Breast epithelium (tissue), 4 donors: Measurements from ENCODE around the gene NRIP3. TPM values are rescaled to one million over a fixed set of nuclear protein-coding genes. Genes with fewer than 3 reads are reported as not detected.

Experiments
- DNase-seq, 2 donors: peaks; one replicate each; pipeline ENCODE4 v3.0.0-alpha.2; 2019; ENCODE audit warnings: low spot score in 2 of 2
- H3K27ac ChIP-seq, 2 donors: fragments of 200-600 bp; sonication (generic) in 1 of 2; one replicate each; pipeline ENCODE4 v1.5.1; 2016 to 2019; ENCODE audit warnings: mild to moderate bottlenecking in 1 of 2
- H3K27me3 ChIP-seq, 2 donors: fragments of 200-600 bp; sonication (generic) in 1 of 2; one replicate each; pipeline versions ENCODE4 v1.5.1 to v1.6.0; 2017 to 2019; ENCODE audit warnings: control low read depth in 1 of 2, mild to moderate bottlenecking in 1 of 2
- H3K36me3 ChIP-seq: fragments of 200-600 bp; one replicate; pipeline ENCODE4 v1.5.1; 2019
- H3K4me1 ChIP-seq, 2 donors: fragments of 200-600 bp; sonication (generic); one replicate each; pipeline ENCODE4 v1.5.1; 2016 to 2019; ENCODE audit warnings: control low read depth in 1 of 2
- H3K4me3 ChIP-seq, 3 donors: fragments of 200-600 bp; sonication (generic); 1 replicate in 2 of 3; 2 replicates in 1 of 3; pipeline ENCODE4 v1.5.1; 2016 to 2019; ENCODE audit warnings: mild to moderate bottlenecking in 3 of 3, moderate library complexity in 2 of 3
- H3K9me3 ChIP-seq, 2 donors: fragments of 200-600 bp; sonication (generic) in 1 of 2; one replicate each; pipeline ENCODE4 v1.5.1; 2016 to 2019; ENCODE audit warnings: control low read depth in 1 of 2
- POLR2A ChIP-seq: fragments of 450-650 bp; IDR thresholded peaks from one replicate; pipeline ENCODE4 v1.6.1; 2016; ENCODE audit warnings: antibody characterized with exemption, mild to moderate bottlenecking, moderate library complexity
- POLR2AphosphoS5 ChIP-seq, 3 donors: sonication (generic); formaldehyde crosslinking; IDR thresholded peaks; one replicate each; pipeline ENCODE4 v1.6.1; 2017; ENCODE audit warnings: antibody characterized with exemption in 3 of 3
- intact Hi-C: fragments of 100-400 bp; cut with DNase I; formaldehyde crosslinking; loops from one replicate; pipeline ENCODE4 v1.15.1; 2023; ENCODE audit warnings: low total_unique reads
- total RNA-seq, 3 donors: library from RNA; depleted of rRNA; stranded (reverse); fragments of >200 nt; gene quantifications; one replicate each; pipeline ENCODE4 v1.1.0, GENCODE V29; 2016
- TF ChIP-seq, protein P1 (sequence below), 3 donors: fragments of 450-650 bp; IDR thresholded peaks; one replicate each; pipeline ENCODE4 v1.5.1; 2016 to 2017; ENCODE audit warnings: antibody characterized with exemption in 3 of 3, mild to moderate bottlenecking in 3 of 3, moderate library complexity in 3 of 3

NRIP3 gene
- total RNA-seq, 3 donors from 2014 or later: 0.96 to 14.5 (median 3.6) TPM

DNA sequence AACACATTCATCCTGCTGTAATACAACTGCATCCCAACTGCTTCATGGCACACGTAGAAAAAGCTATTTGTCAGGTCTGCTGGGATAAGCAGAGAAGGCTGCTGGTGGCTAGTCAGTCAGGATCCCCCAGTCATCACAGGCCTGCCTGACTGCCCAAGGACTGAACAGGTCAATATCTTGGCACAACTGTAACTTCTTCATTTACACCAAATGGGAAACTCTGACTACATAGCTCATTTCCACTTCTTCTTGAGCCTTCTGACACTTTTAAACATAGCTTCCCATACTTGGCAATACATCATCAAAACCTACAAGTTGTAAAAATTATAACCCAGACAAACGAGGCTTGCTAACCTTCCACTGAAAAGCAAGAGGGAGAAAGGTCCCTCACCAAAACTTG is 42.4 kb downstream of the NRIP3 start:
- intact Hi-C loops: loop anchor here (10.0 kb wide), 1 partner anchor 287 kb away; no protein-coding TSS in a partner anchor
- H3K36me3 ChIP-seq: no peaks in the 10 kb centered on the region
- no peak overlapping the region for H3K27ac ChIP-seq
- H3K4me3 ChIP-seq: no peak overlapping the region
- TF ChIP-seq POLR2AphosphoS5 (IDR thresholded peaks at IDR 0.05): no peak
- TF ChIP-seq, protein P1, sequence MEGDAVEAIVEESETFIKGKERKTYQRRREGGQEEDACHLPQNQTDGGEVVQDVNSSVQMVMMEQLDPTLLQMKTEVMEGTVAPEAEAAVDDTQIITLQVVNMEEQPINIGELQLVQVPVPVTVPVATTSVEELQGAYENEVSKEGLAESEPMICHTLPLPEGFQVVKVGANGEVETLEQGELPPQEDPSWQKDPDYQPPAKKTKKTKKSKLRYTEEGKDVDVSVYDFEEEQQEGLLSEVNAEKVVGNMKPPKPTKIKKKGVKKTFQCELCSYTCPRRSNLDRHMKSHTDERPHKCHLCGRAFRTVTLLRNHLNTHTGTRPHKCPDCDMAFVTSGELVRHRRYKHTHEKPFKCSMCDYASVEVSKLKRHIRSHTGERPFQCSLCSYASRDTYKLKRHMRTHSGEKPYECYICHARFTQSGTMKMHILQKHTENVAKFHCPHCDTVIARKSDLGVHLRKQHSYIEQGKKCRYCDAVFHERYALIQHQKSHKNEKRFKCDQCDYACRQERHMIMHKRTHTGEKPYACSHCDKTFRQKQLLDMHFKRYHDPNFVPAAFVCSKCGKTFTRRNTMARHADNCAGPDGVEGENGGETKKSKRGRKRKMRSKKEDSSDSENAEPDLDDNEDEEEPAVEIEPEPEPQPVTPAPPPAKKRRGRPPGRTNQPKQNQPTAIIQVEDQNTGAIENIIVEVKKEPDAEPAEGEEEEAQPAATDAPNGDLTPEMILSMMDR (IDR thresholded peaks at IDR 0.05): no peak
- no peak for TF ChIP-seq POLR2A
- H3K27me3 ChIP-seq: no peaks in the 10 kb centered on the region
- H3K9me3 ChIP-seq: no peaks in the 10 kb centered on the region
- no peak for DNase-seq
- H3K4me1 ChIP-seq: peaks cover 4 to 19% of the 10 kb centered on the region in 2 donors

DNA sequence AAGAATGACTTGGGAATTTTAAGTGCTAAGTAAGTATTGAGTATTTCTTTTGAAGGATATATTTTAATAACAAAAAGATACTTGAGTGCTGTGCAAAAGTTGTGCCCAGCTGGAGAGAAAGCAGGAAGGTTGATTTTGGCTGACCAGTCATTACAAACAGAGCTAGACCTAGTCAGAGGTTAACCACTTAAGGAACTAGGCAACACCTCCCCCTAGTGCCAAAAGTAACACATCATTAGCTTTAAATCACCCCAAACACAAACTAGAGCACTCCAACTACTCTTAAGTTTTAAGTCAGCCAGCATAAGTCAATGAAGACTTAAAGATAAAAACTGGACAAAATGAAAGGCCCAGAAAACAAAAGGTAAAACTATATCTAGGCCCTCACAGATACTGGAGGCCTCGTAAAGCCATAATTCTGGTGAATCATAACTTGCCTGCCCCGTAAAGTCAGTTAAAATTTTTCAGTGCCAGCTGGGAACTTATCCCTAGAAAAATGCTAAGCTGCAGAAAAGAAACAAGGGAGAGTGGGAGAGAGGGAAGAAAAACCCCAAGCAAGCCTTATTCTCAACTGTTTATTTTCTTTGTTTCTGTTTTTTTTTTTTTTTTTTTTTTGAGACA is 44.1 kb downstream of the NRIP3 start:
- Histone ChIP-seq H3K36me3 (no peaks in the 10 kb centered on the region), H3K27ac (peak overlapping the region; percentile 14 to 21), H3K9me3 (no peaks in the 10 kb centered on the region), H3K27me3 (no peaks in the 10 kb centered on the region), H3K4me1 (peaks cover 4 to 16% of the 10 kb centered on the region in 2 donors), H3K4me3 (peak overlapping the region in 1 of 3 donors; percentile 16)
- TF ChIP-seq, protein P1 (IDR thresholded peaks at IDR 0.05): peak; percentile 32 to 61 (median 57)
- TF ChIP-seq POLR2AphosphoS5 (IDR thresholded peaks at IDR 0.05) (no peak), POLR2A (no peak)
- intact Hi-C loops: loop anchor here (10.0 kb wide), 1 partner anchor 285 kb away; no protein-coding TSS in a partner anchor
- no peak for DNase-seq

DNA sequence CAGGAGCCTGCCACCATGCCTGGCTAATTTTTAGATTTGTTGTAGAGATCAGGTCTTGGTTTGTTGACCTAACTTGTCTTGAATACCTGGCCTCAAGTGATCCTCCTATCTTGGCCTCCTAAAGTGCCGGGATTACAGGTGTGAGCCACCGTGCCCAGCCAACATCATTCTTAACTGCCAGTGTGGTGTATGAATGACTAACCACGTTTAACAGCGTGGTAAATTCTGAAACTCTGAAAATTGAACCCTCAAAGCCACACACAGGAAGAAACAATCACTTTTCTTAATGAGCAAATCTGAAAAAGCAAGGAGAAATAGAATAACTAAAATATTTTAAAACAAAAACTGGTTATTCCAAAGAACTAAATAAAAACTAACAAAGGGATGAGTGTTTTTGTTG is 46.9 kb downstream of the NRIP3 start:
- Histone ChIP-seq H3K4me1 (peaks cover 4 to 8% of the 10 kb centered on the region in 2 donors), H3K9me3 (no peaks in the 10 kb centered on the region), H3K27ac (no peak overlapping the region), H3K36me3 (no peaks in the 10 kb centered on the region), H3K4me3 (no peak overlapping the region), H3K27me3 (no peaks in the 10 kb centered on the region)
- no peak for TF ChIP-seq POLR2AphosphoS5 (IDR thresholded peaks at IDR 0.05)
- TF ChIP-seq POLR2A: no peak
- TF ChIP-seq, protein P1 (IDR thresholded peaks at IDR 0.05): no peak
- DNase-seq: no peak
- intact Hi-C loops: no loop called here

DNA sequence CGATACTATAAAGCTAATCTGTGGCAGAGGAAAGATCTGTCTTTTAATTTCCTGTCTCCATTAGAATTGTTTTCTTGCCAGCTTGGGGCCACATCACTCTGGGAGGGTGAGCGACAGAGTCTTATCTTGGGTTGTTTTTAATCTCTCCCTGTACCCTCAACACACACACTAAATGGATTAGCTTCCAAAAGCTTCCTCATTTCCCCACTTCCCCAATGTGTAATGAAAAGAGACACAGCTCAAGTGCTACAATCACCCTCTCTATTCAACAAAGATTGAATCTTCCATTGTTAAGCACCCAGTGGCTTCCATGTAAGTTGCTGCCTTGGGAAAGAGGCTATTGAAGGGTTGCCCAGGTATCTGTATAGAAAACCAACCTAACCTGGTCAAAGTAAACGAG is 54.9 kb downstream of the NRIP3 start:
- no peaks in the 10 kb centered on the region for H3K4me1 ChIP-seq
- no peaks in the 10 kb centered on the region for H3K27me3 ChIP-seq
- TF ChIP-seq POLR2AphosphoS5 (IDR thresholded peaks at IDR 0.05) (no peak), POLR2A (no peak)
- TF ChIP-seq, protein P1 (IDR thresholded peaks at IDR 0.05): no peak
- H3K36me3 ChIP-seq: peaks cover 7% of the 10 kb centered on the region
- intact Hi-C loops: no loop called here
- H3K9me3 ChIP-seq: no peaks in the 10 kb centered on the region
- H3K4me3 ChIP-seq: no peak overlapping the region
- no peak for DNase-seq
- no peak overlapping the region for H3K27ac ChIP-seq

DNA sequence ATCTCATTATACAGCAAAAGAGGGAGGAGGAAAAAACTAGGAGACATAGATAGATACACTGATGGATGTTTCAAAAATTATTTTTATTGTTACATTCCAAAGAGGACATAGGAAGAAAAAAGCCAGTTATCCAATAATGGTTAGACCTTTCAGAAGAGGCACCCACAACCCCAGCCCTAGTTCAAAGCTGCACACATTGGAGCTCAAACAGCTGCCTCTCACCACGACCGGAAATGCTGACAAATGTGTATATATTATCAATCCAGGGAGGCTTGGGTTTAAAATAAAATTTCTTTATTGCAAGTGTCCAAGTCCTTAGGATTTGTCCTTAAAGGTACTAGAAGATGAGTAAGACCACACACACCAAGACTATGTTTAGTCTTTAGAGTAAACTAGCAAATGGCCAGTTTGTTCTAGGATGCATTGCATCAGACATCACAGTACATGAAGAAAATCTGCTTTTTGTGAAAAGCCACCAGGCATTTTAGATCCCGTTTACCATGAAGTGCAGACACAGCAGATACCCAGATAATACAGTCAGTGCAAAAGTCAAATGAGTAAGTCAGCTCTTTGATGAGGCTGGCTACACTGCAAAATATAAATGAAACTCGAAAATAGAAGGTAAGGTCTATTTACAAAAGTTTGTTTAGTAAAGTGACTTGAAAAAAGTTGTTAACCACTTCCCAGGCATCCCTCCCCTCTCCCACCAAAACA is 56.4 kb downstream of the NRIP3 start:
- no peak overlapping the region for H3K4me3 ChIP-seq
- H3K9me3 ChIP-seq: no peaks in the 10 kb centered on the region
- H3K36me3 ChIP-seq: peaks cover 7% of the 10 kb centered on the region
- TF ChIP-seq, protein P1 (IDR thresholded peaks at IDR 0.05): no peak
- no peak for TF ChIP-seq POLR2A
- TF ChIP-seq POLR2AphosphoS5 (IDR thresholded peaks at IDR 0.05): no peak
- intact Hi-C loops: no loop called here
- H3K27me3 ChIP-seq: no peaks in the 10 kb centered on the region
- no peak for DNase-seq
- H3K27ac ChIP-seq: no peak overlapping the region
- no peaks in the 10 kb centered on the region for H3K4me1 ChIP-seq
